Upper lobe of right lung (tissue), 1 donor: ENCODE results near the gene HS1BP3. TPM values are rescaled to one million over a fixed set of nuclear protein-coding genes. Genes with fewer than 3 reads are reported as not detected.

Source experiments
- ATAC-seq: fragments of 200-7000 bp; cut with Tn5 transposase; one replicate; pipeline ENCODE4 v1.9.1; 2020; ENCODE audit warnings: mild to moderate bottlenecking, moderate library complexity
- DNase-seq: peaks from one replicate; pipeline ENCODE4 v3.0.0-alpha.2; 2020
- H3K27ac ChIP-seq: fragments of 200-600 bp; one replicate; pipeline ENCODE4 v1.8.0; 2022
- H3K27me3 ChIP-seq: fragments of 200-600 bp; one replicate; pipeline ENCODE4 v1.8.0; 2022; ENCODE audit warnings: mild to moderate bottlenecking
- H3K36me3 ChIP-seq: fragments of 200-600 bp; one replicate; pipeline ENCODE4 v1.8.0; 2022
- H3K4me1 ChIP-seq: fragments of 200-600 bp; one replicate; pipeline ENCODE4 v1.8.0; 2022
- H3K4me3 ChIP-seq: fragments of 200-600 bp; one replicate; pipeline ENCODE4 v1.8.0; 2022; ENCODE audit warnings: mild to moderate bottlenecking
- H3K9me3 ChIP-seq: fragments of 200-600 bp; one replicate; pipeline ENCODE4 v1.8.0; 2022
- intact Hi-C: fragments of 100-400 bp; cut with DNase I; formaldehyde crosslinking; loops from one replicate; pipeline ENCODE4 v1.11.0; 2022
- total RNA-seq: library from RNA; stranded (reverse); fragmentation: NEBNext Ultra II Directional; extraction: Animal tissue kit (Norgen Biotek cat#: 25700); gene quantifications from one replicate; pipeline ENCODE4 v1.2.1, GENCODE V29; 2021
- TF ChIP-seq, protein P1 (sequence below): fragments of 200-600 bp; IDR thresholded peaks from one replicate; pipeline ENCODE4 v1.8.0; 2022; ENCODE audit warnings: antibody characterized with exemption
- donor health status: DM: no; HTN: yes; CAD: no; lungs with severe emphysema.

Gene HS1BP3
- total RNA-seq, 1 donor from 2014 or later: 35.8 TPM

DNA sequence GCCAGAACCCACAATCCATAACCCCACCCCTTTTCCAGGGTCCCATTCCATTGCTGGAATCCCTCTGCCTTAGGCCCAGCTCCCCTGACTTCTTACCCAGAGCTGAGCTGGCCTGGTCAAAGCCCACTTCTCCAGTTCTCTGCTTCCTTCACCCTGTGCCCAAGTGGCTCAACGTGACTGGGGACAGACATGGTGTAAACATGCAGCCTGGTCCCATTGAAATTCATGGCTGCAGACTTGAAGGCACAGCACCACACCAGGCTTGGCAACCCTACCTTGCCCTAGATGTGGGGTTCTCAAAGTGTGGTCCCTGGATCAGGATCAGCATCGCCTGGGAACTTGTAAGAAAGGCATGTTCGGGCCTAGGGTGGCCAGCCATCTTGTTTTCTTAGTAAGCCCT is 3.7 kb downstream of the HS1BP3 start:
- no peak for ATAC-seq
- Histone ChIP-seq H3K36me3 (peaks cover 29% of the 10 kb centered on the region), H3K27me3 (no peaks in the 10 kb centered on the region), H3K4me3 (no peak overlapping the region), H3K4me1 (peaks cover 24% of the 10 kb centered on the region), H3K9me3 (no peaks in the 10 kb centered on the region), H3K27ac (no peak overlapping the region)
- no peak for DNase-seq
- TF ChIP-seq, protein P1, sequence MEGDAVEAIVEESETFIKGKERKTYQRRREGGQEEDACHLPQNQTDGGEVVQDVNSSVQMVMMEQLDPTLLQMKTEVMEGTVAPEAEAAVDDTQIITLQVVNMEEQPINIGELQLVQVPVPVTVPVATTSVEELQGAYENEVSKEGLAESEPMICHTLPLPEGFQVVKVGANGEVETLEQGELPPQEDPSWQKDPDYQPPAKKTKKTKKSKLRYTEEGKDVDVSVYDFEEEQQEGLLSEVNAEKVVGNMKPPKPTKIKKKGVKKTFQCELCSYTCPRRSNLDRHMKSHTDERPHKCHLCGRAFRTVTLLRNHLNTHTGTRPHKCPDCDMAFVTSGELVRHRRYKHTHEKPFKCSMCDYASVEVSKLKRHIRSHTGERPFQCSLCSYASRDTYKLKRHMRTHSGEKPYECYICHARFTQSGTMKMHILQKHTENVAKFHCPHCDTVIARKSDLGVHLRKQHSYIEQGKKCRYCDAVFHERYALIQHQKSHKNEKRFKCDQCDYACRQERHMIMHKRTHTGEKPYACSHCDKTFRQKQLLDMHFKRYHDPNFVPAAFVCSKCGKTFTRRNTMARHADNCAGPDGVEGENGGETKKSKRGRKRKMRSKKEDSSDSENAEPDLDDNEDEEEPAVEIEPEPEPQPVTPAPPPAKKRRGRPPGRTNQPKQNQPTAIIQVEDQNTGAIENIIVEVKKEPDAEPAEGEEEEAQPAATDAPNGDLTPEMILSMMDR: no peak
- intact Hi-C loops: no loop called here

DNA sequence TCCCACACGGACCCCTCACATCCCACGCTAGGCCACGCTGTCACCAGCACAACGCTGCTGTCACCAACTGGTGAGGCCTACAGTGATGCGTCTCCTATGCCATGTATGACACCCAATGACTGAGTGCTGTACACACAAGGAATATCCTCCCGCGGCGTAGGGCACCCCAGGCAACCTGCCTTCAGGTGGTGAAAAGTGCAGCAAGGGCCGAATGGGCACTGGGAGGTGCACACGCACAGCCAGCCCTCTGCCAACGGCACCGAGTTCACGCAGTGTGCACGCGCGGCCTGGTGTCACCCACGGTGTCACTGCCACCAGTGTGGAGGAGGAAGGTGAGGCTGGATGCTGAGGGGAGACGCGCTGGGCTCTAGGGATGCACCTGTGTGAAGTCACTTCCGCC is 4.5 kb downstream of the HS1BP3 start:
- ATAC-seq (no peak), DNase-seq (no peak)
- H3K4me1 ChIP-seq: peaks cover 19% of the 10 kb centered on the region
- H3K9me3 ChIP-seq: no peaks in the 10 kb centered on the region
- TF ChIP-seq, protein P1: no peak
- H3K27ac ChIP-seq: no peak overlapping the region
- intact Hi-C loops: no loop called here
- H3K27me3 ChIP-seq: no peaks in the 10 kb centered on the region
- H3K36me3 ChIP-seq: peaks cover 37% of the 10 kb centered on the region
- H3K4me3 ChIP-seq: no peak overlapping the region

DNA sequence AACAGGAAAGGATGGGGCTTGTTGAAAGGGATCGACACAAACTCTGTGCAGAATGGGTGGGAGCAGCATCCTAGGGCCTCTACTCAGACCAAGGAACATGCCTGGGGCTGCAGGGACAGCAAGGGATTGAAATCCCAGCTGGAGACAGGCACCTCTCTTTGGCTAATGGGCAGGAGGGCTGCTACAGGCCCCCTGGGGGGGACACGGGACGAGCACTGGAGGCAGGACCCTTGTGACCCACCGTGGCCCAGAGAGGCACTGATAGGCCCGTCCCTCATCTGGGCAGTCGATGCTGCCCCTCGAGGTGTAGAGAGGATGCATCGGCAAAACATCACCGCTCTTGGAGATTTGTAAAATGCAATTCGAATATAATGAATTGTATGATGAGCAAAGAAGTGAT is 5.1 kb downstream of the HS1BP3 start:
- no peak overlapping the region for H3K27ac ChIP-seq

DNA sequence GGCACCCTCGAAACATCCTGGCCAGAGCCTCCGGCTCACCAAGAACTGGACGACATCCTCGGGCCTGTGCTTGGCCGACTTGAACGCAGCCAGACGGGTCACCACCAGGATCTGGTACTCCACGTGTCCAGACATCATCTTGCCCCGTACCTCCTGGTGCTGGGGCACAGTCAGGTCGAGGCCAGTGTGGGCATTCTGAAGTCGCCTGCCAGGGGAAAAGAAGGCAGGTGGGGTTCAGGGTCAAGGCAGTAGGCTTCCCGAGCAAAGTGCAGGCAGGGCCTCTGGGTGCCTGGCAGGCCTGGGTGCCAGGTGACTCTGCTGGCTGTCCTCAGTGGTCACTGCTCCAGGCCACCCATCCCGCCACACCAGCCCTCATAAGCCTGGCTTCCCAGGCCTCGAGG is 5.6 kb downstream of the HS1BP3 start:
- intact Hi-C loops: no loop called here

More for the DNA sequence above, 5.1 kb downstream of the HS1BP3 start:
- no peak for ATAC-seq
- Histone ChIP-seq H3K27me3 (no peaks in the 10 kb centered on the region), H3K4me1 (peaks cover 19% of the 10 kb centered on the region), H3K9me3 (no peaks in the 10 kb centered on the region), H3K4me3 (no peak overlapping the region), H3K36me3 (peaks cover 44% of the 10 kb centered on the region)
- no peak for DNase-seq
- intact Hi-C loops: no loop called here
- TF ChIP-seq, protein P1: no peak

DNA sequence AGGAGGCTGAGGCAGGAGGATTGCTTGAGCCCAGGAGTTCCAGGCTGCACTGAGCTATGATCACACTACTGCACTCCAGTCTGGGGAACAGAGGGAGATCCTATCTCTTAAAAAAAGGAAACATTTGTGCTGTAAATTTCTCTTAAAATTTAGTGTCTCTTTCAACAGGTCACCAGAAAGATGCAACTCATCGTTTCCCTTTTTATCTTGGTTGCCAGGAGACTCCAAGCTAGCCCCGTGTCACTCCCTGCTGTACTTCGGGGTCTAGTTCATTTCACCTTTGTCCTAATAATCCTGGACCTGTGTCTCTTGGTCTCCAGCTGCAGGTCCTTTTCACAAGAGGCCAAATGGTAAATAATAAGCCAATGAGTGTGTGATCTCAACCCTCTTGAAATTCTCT is 7.1 kb downstream of the HS1BP3 start:
- peaks cover 3% of the 10 kb centered on the region for H3K4me1 ChIP-seq
- H3K27ac ChIP-seq: no peak overlapping the region
- intact Hi-C loops: no loop called here
- H3K27me3 ChIP-seq: no peaks in the 10 kb centered on the region
- TF ChIP-seq, protein P1: no peak
- H3K36me3 ChIP-seq: peaks cover 61% of the 10 kb centered on the region
- H3K9me3 ChIP-seq: no peaks in the 10 kb centered on the region
- no peak for ATAC-seq
- no peak for DNase-seq
- H3K4me3 ChIP-seq: no peak overlapping the region

More for the DNA sequence above, 5.6 kb downstream of the HS1BP3 start:
- no peaks in the 10 kb centered on the region for H3K9me3 ChIP-seq
- ATAC-seq (no peak), DNase-seq (no peak)
- TF ChIP-seq, protein P1: no peak
- H3K27me3 ChIP-seq: no peaks in the 10 kb centered on the region
- H3K27ac ChIP-seq: no peak overlapping the region
- H3K4me3 ChIP-seq: no peak overlapping the region
- peaks cover 18% of the 10 kb centered on the region for H3K4me1 ChIP-seq
- H3K36me3 ChIP-seq: peaks cover 48% of the 10 kb centered on the region

DNA sequence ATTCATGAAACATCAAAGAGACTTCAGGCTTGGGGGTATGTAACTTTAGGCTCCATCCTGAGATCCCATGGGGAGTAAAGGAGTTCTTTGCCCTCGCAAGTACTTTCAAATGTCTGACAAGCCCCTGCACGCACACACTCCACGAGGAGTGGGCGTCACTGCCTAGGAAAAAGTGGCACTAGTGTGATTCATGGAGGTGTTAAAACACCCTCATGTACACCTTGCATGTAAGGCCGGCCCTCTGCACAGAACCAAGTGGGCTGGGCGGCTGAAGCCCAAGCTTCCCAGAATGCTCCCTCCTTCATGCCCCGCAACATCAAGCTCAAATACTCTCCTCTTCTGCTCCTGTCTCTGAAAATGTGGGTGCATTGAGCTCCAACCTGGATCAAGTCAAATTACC is 7.8 kb downstream of the HS1BP3 start:
- TF ChIP-seq, protein P1: no peak
- intact Hi-C loops: no loop called here
- DNase-seq (no peak), ATAC-seq (no peak)
- Histone ChIP-seq H3K27ac (no peak overlapping the region), H3K27me3 (no peaks in the 10 kb centered on the region), H3K4me1 (no peaks in the 10 kb centered on the region), H3K36me3 (peaks cover 67% of the 10 kb centered on the region), H3K9me3 (no peaks in the 10 kb centered on the region), H3K4me3 (no peak overlapping the region)
